Testis (tissue), 3 donors: ENCODE results near the gene SAMD3. TPM values are rescaled to one million over a fixed set of nuclear protein-coding genes. Genes with fewer than 3 reads are reported as not detected.

ENCODE experiments used
- DNase-seq: peaks from one replicate; pipeline ENCODE4 v3.0.0-alpha.2; 2019
- H3K27ac ChIP-seq, 2 donors: fragments of 200-600 bp; sonication (generic); one replicate each; pipeline ENCODE4 v1.5.1; 2019
- H3K27me3 ChIP-seq: fragments of 200-600 bp; sonication (generic); one replicate; pipeline ENCODE4 v1.5.1; 2019
- H3K36me3 ChIP-seq: fragments of 200-600 bp; sonication (generic); one replicate; pipeline ENCODE4 v1.5.1; 2017; ENCODE audit warnings: low read depth; ENCODE audit errors: missing control alignments
- H3K4me1 ChIP-seq: fragments of 200-600 bp; sonication (generic); one replicate; pipeline ENCODE4 v1.5.1; 2019
- H3K4me3 ChIP-seq, 2 donors: fragments of 200-600 bp; sonication (generic); one replicate each; pipeline ENCODE4 v1.5.1; 2017 to 2019
- H3K9me3 ChIP-seq: fragments of 200-600 bp; sonication (generic); one replicate; pipeline ENCODE4 v1.5.1; 2017
- CTCF ChIP-seq, 3 experiments: fragments of 450-650 bp in 2 of 3; fragments of 200-600 bp in 1 of 3; sonication (generic) in 1 of 3; IDR thresholded peaks; one replicate each; pipeline ENCODE4 v1.5.1; 2016 to 2019; ENCODE audit warnings: antibody characterized with exemption in 3 of 3, mild to moderate bottlenecking in 2 of 3, moderate library complexity in 1 of 3
- POLR2A ChIP-seq: fragments of 450-650 bp; IDR thresholded peaks from one replicate; pipeline ENCODE4 v1.6.1; 2017; ENCODE audit warnings: antibody characterized with exemption, mild to moderate bottlenecking, moderate library complexity
- WGBS, 2 donors: methylation state at CpG; one replicate each; pipeline ENCODE4 v1.1.5; 2018; 5-methylcytosine and 5-hydroxymethylcytosine counted together
- intact Hi-C: fragments of 100-400 bp; cut with DNase I; formaldehyde crosslinking; loops from one replicate; pipeline ENCODE4 v1.15.1; 2023; ENCODE audit warnings: low total_unique reads
- polyA plus RNA-seq: library from polyadenylated mRNA; stranded (reverse); fragments of 350-450 nt; fragmentation: Illumina TruSeq; extraction: RNeasy Lipid Tissue Mini Kit (QIAGEN cat#74804); gene quantifications from one replicate; pipeline ENCODE4 v1.2.3, GENCODE V29; 2014; ENCODE audit warnings: low read depth, low replicate concordance; ENCODE audit not compliant: insufficient read depth
- total RNA-seq, 2 donors: library from RNA; depleted of rRNA; stranded (reverse); fragments of >200 nt; gene quantifications; one replicate each; pipeline ENCODE4 v1.2.3, GENCODE V29; 2016

The SAMD3 gene
- total and polyA plus RNA-seq, 3 donors from 2014 or later = 4.4 to 11.8 (median 5.5) TPM

- DNase-seq = no peak
- no peak overlapping the region for H3K27ac ChIP-seq
- H3K4me3 ChIP-seq = no peak overlapping the region
- H3K36me3 ChIP-seq = no peaks in the 10 kb centered on the region
- intact Hi-C loops = no loop called here
- no peaks in the 10 kb centered on the region for H3K9me3 ChIP-seq
- 93% methylated on average over 3 of the region's 3 CpGs for WGBS, 2 donors
- no peaks in the 10 kb centered on the region for H3K4me1 ChIP-seq
- no peaks in the 10 kb centered on the region for H3K27me3 ChIP-seq
- no peak for TF ChIP-seq CTCF (IDR thresholded peaks at IDR 0.05)
- TF ChIP-seq POLR2A = no peak
These were observed 11.1 kb downstream of the SAMD3 start for GRCh38 chr6:130211691-130212090.

- H3K27ac ChIP-seq = no peak overlapping the region
- TF ChIP-seq CTCF (IDR thresholded peaks at IDR 0.05) (no peak), POLR2A (no peak)
- DNase-seq = no peak
- no peaks in the 10 kb centered on the region for H3K36me3 ChIP-seq
- no peaks in the 10 kb centered on the region for H3K27me3 ChIP-seq
- 93 to 96% methylated on average over 10 of the region's 10 CpGs for WGBS, 2 donors
- H3K4me3 ChIP-seq = no peak overlapping the region
- no peaks in the 10 kb centered on the region for H3K9me3 ChIP-seq
- intact Hi-C loops = no loop called here
- H3K4me1 ChIP-seq = no peaks in the 10 kb centered on the region
These were observed 14.6 kb downstream of the SAMD3 start for GRCh38 chr6:130207979-130208649.

GRCh38 chr6:130206479-130206878 is 16.3 kb downstream of the SAMD3 start:
- 60 to 70% methylated on average over 3 of the region's 3 CpGs for WGBS, 2 donors
- DNase-seq = no peak
- intact Hi-C loops = no loop called here
- Histone ChIP-seq H3K36me3 (no peaks in the 10 kb centered on the region), H3K27ac (no peak overlapping the region), H3K4me1 (no peaks in the 10 kb centered on the region), H3K27me3 (no peaks in the 10 kb centered on the region), H3K9me3 (no peaks in the 10 kb centered on the region), H3K4me3 (no peak overlapping the region)
- TF ChIP-seq CTCF (IDR thresholded peaks at IDR 0.05) (no peak), POLR2A (no peak)

GRCh38 chr6:130204322-130204721 is 18.4 kb downstream of the SAMD3 start:
- Histone ChIP-seq H3K4me3 (no peak overlapping the region), H3K27me3 (no peaks in the 10 kb centered on the region), H3K9me3 (no peaks in the 10 kb centered on the region), H3K27ac (no peak overlapping the region), H3K36me3 (no peaks in the 10 kb centered on the region), H3K4me1 (no peaks in the 10 kb centered on the region)
- intact Hi-C loops = no loop called here
- TF ChIP-seq POLR2A = no peak
- no peak for TF ChIP-seq CTCF (IDR thresholded peaks at IDR 0.05)
- no peak for DNase-seq
- WGBS, 2 donors = 52 to 68% methylated on average over 3 of the region's 3 CpGs

GRCh38 chr6:130203370-130203769 is 19.4 kb downstream of the SAMD3 start:
- intact Hi-C loops = no loop called here
- DNase-seq = no peak
- Histone ChIP-seq H3K27me3 (no peaks in the 10 kb centered on the region), H3K36me3 (no peaks in the 10 kb centered on the region), H3K4me3 (no peak overlapping the region), H3K27ac (no peak overlapping the region), H3K4me1 (no peaks in the 10 kb centered on the region), H3K9me3 (no peaks in the 10 kb centered on the region)
- 92 to 95% methylated on average over 1 of the region's 1 CpG for WGBS, 2 donors
- TF ChIP-seq CTCF (IDR thresholded peaks at IDR 0.05) = no peak
- no peak for TF ChIP-seq POLR2A
